Measurements from ENCODE around the gene S100A3. TPM values are rescaled to one million over a fixed set of nuclear protein-coding genes. Genes with fewer than 3 reads are reported as not detected.
A peak's percentile ranks its signal among the peaks of the same experiment; 100 is the strongest.

Gene S100A3
- total and polyA plus RNA-seq, 9 donors: 0.48 to 2.5 (median 1.6) TPM; not detected in 4

DNA sequence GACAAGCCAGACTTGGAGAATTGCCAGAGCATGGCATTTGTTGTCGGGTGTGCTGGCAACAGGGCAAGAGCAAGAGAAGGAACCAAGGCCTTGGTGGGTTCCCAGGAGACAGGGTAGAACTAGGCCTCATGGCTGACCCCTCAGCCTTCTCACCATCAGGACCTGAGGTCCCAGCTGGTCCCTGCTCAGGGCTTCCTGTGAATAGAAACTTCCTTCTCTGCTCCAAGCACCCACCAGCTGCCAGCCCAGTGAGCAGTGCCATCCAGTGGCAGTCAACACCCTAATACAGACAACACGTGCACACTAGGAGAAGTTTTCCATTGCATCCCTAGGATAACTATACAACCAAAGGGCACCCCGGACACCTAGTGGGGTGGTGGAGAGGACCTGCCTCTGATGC is 36.0 kb downstream of the S100A3 start:
- no peaks in the 10 kb centered on the region for H3K27me3 ChIP-seq
- H3K4me1 ChIP-seq (ENCODE audit: insufficient read depth): peaks cover 8% of the 10 kb centered on the region
- WGBS, 3 donors: 75 to 86% (median 82%) methylated on average over 3 of the region's 3 CpGs
- no peaks in the 10 kb centered on the region for H3K9me3 ChIP-seq
- intact Hi-C loops (cut with DNase I): loop anchor here in 3 of 4 donors (5.0 to 10.0 kb wide), 6 partner anchors 49 to 472 kb away; partner anchors contain the start of genes SLC27A3 (in 2 of the 3), CHTOP (in 1 of the 3) and RAB13 (in 1 of the 3)
- H3K36me3 ChIP-seq: no peaks in the 10 kb centered on the region
- TF ChIP-seq EP300 (IDR thresholded peaks at IDR 0.05) (no peak), POLR2A (IDR thresholded peaks at IDR 0.05) (no peak)
- TF ChIP-seq, protein P1, sequence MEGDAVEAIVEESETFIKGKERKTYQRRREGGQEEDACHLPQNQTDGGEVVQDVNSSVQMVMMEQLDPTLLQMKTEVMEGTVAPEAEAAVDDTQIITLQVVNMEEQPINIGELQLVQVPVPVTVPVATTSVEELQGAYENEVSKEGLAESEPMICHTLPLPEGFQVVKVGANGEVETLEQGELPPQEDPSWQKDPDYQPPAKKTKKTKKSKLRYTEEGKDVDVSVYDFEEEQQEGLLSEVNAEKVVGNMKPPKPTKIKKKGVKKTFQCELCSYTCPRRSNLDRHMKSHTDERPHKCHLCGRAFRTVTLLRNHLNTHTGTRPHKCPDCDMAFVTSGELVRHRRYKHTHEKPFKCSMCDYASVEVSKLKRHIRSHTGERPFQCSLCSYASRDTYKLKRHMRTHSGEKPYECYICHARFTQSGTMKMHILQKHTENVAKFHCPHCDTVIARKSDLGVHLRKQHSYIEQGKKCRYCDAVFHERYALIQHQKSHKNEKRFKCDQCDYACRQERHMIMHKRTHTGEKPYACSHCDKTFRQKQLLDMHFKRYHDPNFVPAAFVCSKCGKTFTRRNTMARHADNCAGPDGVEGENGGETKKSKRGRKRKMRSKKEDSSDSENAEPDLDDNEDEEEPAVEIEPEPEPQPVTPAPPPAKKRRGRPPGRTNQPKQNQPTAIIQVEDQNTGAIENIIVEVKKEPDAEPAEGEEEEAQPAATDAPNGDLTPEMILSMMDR (IDR thresholded peaks at IDR 0.05): no peak
- DNase-seq: no peak
- H3K27ac ChIP-seq: no peak overlapping the region
- no peak overlapping the region for H3K4me3 ChIP-seq

DNA sequence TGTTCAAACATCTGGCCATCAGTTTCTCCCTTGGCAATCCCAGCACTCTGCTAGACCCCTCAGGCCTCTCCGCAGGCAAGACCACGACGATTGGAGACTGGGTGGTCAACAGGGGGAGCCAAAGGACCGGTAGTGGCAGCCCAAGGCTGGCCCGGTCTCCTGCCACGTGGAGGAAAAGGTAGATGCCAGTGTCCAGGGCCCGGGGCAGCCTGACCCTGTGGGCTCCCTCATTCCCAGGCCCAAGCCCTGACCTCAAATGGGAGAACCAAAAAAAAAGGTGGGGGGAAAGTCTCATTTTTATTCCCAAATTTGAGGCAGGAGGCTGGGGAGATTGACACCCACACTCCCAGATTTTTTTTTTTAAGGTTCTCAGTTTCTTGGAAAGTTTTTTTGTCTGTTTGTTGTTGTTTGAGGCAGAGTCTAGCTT is 38.1 kb downstream of the S100A3 start:
- intact Hi-C loops (cut with DNase I): loop anchor here in 3 of 4 donors (1.0 to 10.0 kb wide), 7 partner anchors 51 to 474 kb away; partner anchors contain the start of genes SLC27A3 (in 2 of the 3), CHTOP (in 1 of the 3) and RAB13 (in 1 of the 3)
- DNase-seq: peak; percentile 84 to 90 (median 86)
- TF ChIP-seq, protein P1 (IDR thresholded peaks at IDR 0.05): peak; percentile 84 to 91 (median 86)
- peak; percentile 3 for TF ChIP-seq POLR2A (IDR thresholded peaks at IDR 0.05)
- TF ChIP-seq EP300 (IDR thresholded peaks at IDR 0.05): no peak

DNA sequence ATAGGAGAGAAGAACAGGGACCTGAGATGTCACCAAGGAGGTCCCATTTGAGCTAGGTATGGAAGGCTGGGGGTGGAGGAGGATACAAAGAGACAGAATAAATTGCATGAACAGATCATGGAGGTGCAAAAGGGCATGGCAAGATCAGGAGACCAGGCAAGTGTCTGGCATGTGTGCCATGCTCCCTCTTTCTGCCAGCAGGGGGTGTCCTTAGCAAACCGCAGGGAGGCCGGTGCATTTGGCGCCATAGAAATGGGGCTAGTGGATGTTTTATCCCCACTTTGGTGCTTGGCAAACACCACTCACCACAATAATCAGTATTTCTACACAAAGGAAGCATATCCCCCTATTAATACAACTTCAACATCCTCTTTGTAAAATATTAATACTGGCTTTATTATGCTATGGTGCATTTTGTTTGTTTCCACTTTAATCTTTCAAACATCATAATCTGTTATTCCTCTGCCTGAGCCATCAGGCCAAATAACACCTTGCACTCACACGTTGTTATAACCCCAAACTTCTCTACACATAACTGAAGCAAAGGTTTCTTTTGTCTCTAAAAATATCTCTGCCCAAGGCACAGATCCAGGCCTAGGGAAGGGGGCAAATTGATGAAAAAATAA is 39.2 kb downstream of the S100A3 start:
- Histone ChIP-seq H3K9me3 (no peaks in the 10 kb centered on the region), H3K4me3 (no peak overlapping the region), H3K27ac (no peak overlapping the region), H3K36me3 (no peaks in the 10 kb centered on the region), H3K27me3 (no peaks in the 10 kb centered on the region), H3K4me1 (ENCODE audit: insufficient read depth) (peaks cover 20% of the 10 kb centered on the region)
- TF ChIP-seq, protein P1 (IDR thresholded peaks at IDR 0.05): peak in 1 of 3 donors; percentile 13
- TF ChIP-seq EP300 (IDR thresholded peaks at IDR 0.05): no peak
- intact Hi-C loops (cut with DNase I): loop anchor here (2.0 to 10.0 kb wide), 7 partner anchors 52 to 475 kb away; partner anchors contain the start of genes SLC27A3 (in 2 of the 4), CHTOP (in 1 of the 4) and RAB13 (in 1 of the 4)
- 79 to 85% (median 80%) methylated on average over 4 of the region's 4 CpGs for WGBS, 3 donors
- DNase-seq: peak in 1 of 5 donors; percentile 52

More for the DNA sequence above, 38.1 kb downstream of the S100A3 start:
- H3K4me3 ChIP-seq: no peak overlapping the region
- 1 to 2% (median 2%) methylated on average over 7 of the region's 7 CpGs for WGBS, 3 donors
- H3K9me3 ChIP-seq: no peaks in the 10 kb centered on the region
- H3K27ac ChIP-seq: no peak overlapping the region
- H3K4me1 ChIP-seq (ENCODE audit: insufficient read depth): peaks cover 19% of the 10 kb centered on the region
- no peaks in the 10 kb centered on the region for H3K27me3 ChIP-seq
- H3K36me3 ChIP-seq: no peaks in the 10 kb centered on the region

DNA sequence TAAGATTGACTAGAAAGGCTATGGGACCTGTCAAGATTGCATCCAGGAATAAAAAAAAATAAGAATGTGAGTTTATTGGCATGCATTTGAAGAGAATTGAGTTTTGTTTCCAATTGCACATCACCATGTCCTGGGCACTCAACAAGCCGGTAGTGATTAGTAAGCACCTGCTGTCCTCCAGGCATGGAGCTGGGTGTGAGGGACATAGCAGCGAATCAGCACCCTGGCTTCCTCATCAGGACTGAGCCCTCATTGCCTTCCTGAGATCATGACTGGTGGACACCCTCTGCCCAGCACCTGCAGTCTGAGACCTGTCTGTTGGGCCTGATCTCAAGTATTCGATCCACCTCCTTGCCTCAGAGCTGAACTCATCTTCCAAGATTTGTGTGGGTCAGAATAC is 40.0 kb downstream of the S100A3 start:
- no peaks in the 10 kb centered on the region for H3K27me3 ChIP-seq
- H3K9me3 ChIP-seq: no peaks in the 10 kb centered on the region
- TF ChIP-seq POLR2A (IDR thresholded peaks at IDR 0.05): no peak
- TF ChIP-seq, protein P1 (IDR thresholded peaks at IDR 0.05): no peak
- no peak for TF ChIP-seq EP300 (IDR thresholded peaks at IDR 0.05)
- H3K27ac ChIP-seq: no peak overlapping the region
- 91 to 99% (median 98%) methylated on average over 3 of the region's 3 CpGs for WGBS, 3 donors
- no peak overlapping the region for H3K4me3 ChIP-seq
- DNase-seq: no peak
- intact Hi-C loops (cut with DNase I): loop anchor here in 2 of 4 donors (2.0 kb wide), 1 partner anchor 58 kb away; no protein-coding TSS in a partner anchor
- peaks cover 20% of the 10 kb centered on the region for H3K4me1 ChIP-seq (ENCODE audit: insufficient read depth)
- no peaks in the 10 kb centered on the region for H3K36me3 ChIP-seq
